Fibroblast of peridontal ligament (primary cell): ENCODE results near the gene SCAI.
"Not testable (repeated sequence)": the region's sequence is repeated elsewhere in the genome, so short reads cannot be mapped to it uniquely, and the experiment has no call there.

ENCODE experiments used
- DNase-seq: peaks from one replicate; pipeline ENCODE4 v3.0.0-alpha.2; 2010; ENCODE audit errors: extremely low read depth

Gene SCAI

GRCh38 chr9:125106285-125106893, 36.9 kb downstream of the SCAI start:
- DNase-seq: peak; percentile 81

- DNase-seq: no peak
Observed at GRCh38 chr9:125103770-125104460, 39.4 kb downstream of the SCAI start.

GRCh38 chr9:125103021-125103420, 40.3 kb downstream of the SCAI start:
- no peak for DNase-seq

GRCh38 chr9:125100822-125101221, 42.5 kb downstream of the SCAI start:
- DNase-seq: no peak

GRCh38 chr9:125099816-125100215, 43.5 kb downstream of the SCAI start:
- no peak for DNase-seq

GRCh38 chr9:125095821-125096443, 47.4 kb downstream of the SCAI start:
- DNase-seq: no peak

- no peak for DNase-seq
Observed at GRCh38 chr9:125091121-125091520, 52.2 kb downstream of the SCAI start.

- no peak for DNase-seq
Observed at GRCh38 chr9:125089331-125089730, 54.0 kb downstream of the SCAI start.

- DNase-seq: no peak
Observed at GRCh38 chr9:125088752-125089151, 54.6 kb downstream of the SCAI start.

- no peak for DNase-seq
Observed at GRCh38 chr9:125085703-125086477, 57.4 kb downstream of the SCAI start.

GRCh38 chr9:125082197-125082596, 61.1 kb downstream of the SCAI start:
- DNase-seq: not testable (repeated sequence)

- not testable (repeated sequence) for DNase-seq
Observed at GRCh38 chr9:125080797-125081196, 62.5 kb downstream of the SCAI start.

GRCh38 chr9:125079931-125080330, 63.4 kb downstream of the SCAI start:
- no peak for DNase-seq

GRCh38 chr9:125075997-125076396, 67.3 kb downstream of the SCAI start:
- DNase-seq: no peak

GRCh38 chr9:125074976-125075375, 68.4 kb downstream of the SCAI start:
- peak; percentile 12 for DNase-seq

- DNase-seq: peak; percentile 78
Observed at GRCh38 chr9:125066839-125067619, 76.3 kb downstream of the SCAI start.

- no peak for DNase-seq
Observed at GRCh38 chr9:125061391-125061790, 81.9 kb downstream of the SCAI start.

GRCh38 chr9:125049212-125050049, 93.9 kb downstream of the SCAI start:
- no peak for DNase-seq

GRCh38 chr9:125043631-125044030, 99.7 kb downstream of the SCAI start:
- DNase-seq: no peak

GRCh38 chr9:125043148-125043547, 100.2 kb downstream of the SCAI start:
- no peak for DNase-seq

GRCh38 chr9:125038166-125038565, 105.2 kb downstream of the SCAI start:
- no peak for DNase-seq
